ENCODE measurements around the gene ACKR1. TPM values are rescaled to one million over a fixed set of nuclear protein-coding genes. Genes with fewer than 3 reads are reported as not detected.

ACKR1 gene
- total RNA-seq, result 100 to 1,000 TPM in 2 of 4 donors, 10 to 100 TPM in 2; 30.2 to 157 (median 94.1) TPM

- no peak for TF ChIP-seq CTCF (IDR thresholded peaks at IDR 0.05; ENCODE audit: low read depth)
Measured at GRCh38 chr1:159204161-159205141, at the start of gene ACKR1. Gene ACKR1, plus strand, starts transcription at chr1:159204875. Its CDS starts 85 bp downstream, at chr1:159204960.

- no peak for TF ChIP-seq CTCF (IDR thresholded peaks at IDR 0.05; ENCODE audit: low read depth)
Measured at GRCh38 chr1:159161001-159161718, 43.5 kb upstream of the ACKR1 start.

- TF ChIP-seq CTCF (IDR thresholded peaks at IDR 0.05; ENCODE audit: low read depth), result no peak
Measured at GRCh38 chr1:159161719-159162026, 43.0 kb upstream of the ACKR1 start.

GRCh38 chr1:159162516-159163265, 42.0 kb upstream of the ACKR1 start:
- no peak for TF ChIP-seq CTCF (IDR thresholded peaks at IDR 0.05; ENCODE audit: low read depth)

GRCh38 chr1:159163614-159164228, 41.0 kb upstream of the ACKR1 start:
- TF ChIP-seq CTCF (IDR thresholded peaks at IDR 0.05; ENCODE audit: low read depth), result no peak

GRCh38 chr1:159168043-159168442, 36.6 kb upstream of the ACKR1 start:
- no peak for TF ChIP-seq CTCF (IDR thresholded peaks at IDR 0.05; ENCODE audit: low read depth)

All from subcutaneous adipose tissue (tissue), 4 donors.